HEK293T (cell line): Measurements from ENCODE around the gene JAG2.

Source experiments
- BHLHE40 ChIP-seq: fragments of 450-650 bp; IDR thresholded peaks from 2 replicates; pipeline ENCODE4 v1.6.1; 2016; ENCODE audit warnings: mild to moderate bottlenecking, moderate library complexity, borderline replicate concordance
- CTBP1 ChIP-seq: fragments of 450-650 bp; IDR thresholded peaks from 2 replicates; pipeline ENCODE4 v1.6.1; 2016; ENCODE audit warnings: borderline replicate concordance
- FOXA1 ChIP-seq: fragments of 450-650 bp; IDR thresholded peaks from 2 replicates; pipeline ENCODE4 v1.6.1; 2016; ENCODE audit warnings: mild to moderate bottlenecking
- FOXM1 ChIP-seq: fragments of 450-650 bp; IDR thresholded peaks from 2 replicates; pipeline ENCODE4 v1.6.1; 2017; ENCODE audit warnings: mild to moderate bottlenecking, borderline replicate concordance
- L3MBTL2 ChIP-seq: fragments of 450-650 bp; conservative IDR thresholded peaks from 2 replicates; pipeline ENCODE4 v1.6.1; 2016; ENCODE audit warnings: mild to moderate bottlenecking
- LEF1 ChIP-seq: fragments of 450-650 bp; IDR thresholded peaks from 2 replicates; pipeline ENCODE4 v1.6.1; 2017; ENCODE audit warnings: mild to moderate bottlenecking, borderline replicate concordance
- NFRKB ChIP-seq: fragments of 450-650 bp; IDR thresholded peaks from 2 replicates; pipeline ENCODE4 v1.6.1; 2016; ENCODE audit warnings: mild to moderate bottlenecking, moderate library complexity
- SP1 ChIP-seq: fragments of 450-650 bp; IDR thresholded peaks from 2 replicates; pipeline ENCODE4 v1.6.1; 2017
- SUZ12 ChIP-seq: fragments of 450-650 bp; IDR thresholded peaks from 2 replicates; pipeline ENCODE4 v1.6.1; 2016; ENCODE audit warnings: mild to moderate bottlenecking
- TARDBP ChIP-seq: fragments of 450-650 bp; IDR thresholded peaks from 2 replicates; pipeline ENCODE4 v1.6.1; 2016
- ZNF384 ChIP-seq: fragments of 450-650 bp; IDR thresholded peaks from 2 replicates; pipeline ENCODE4 v1.6.1; 2016

GRCh38 chr14:105204206-105204930 is 35.8 kb upstream of the JAG2 start:
- no peak for TF ChIP-seq ZNF384
- TF ChIP-seq L3MBTL2, result no peak
- TF ChIP-seq LEF1, result no peak
- TF ChIP-seq NFRKB, result no peak
- TF ChIP-seq FOXA1, result no peak
- no peak for TF ChIP-seq SP1
- TF ChIP-seq TARDBP, result no peak
- no peak for TF ChIP-seq SUZ12
- TF ChIP-seq CTBP1, result no peak
- TF ChIP-seq BHLHE40, result no peak
- no peak for TF ChIP-seq FOXM1
